Skeletal muscle satellite cell (primary cell): ENCODE measurements around the gene HOXA5.
A peak's percentile ranks its signal among the peaks of the same experiment; 100 is the strongest.

Experiments
- H3K27me3 ChIP-seq: 2 replicates; pipeline ENCODE4 v1.7.0; 2013; ENCODE audit warnings: low read length; ENCODE audit not compliant: control insufficient read depth, insufficient read depth
- H3K36me3 ChIP-seq: 2 replicates; pipeline ENCODE4 v1.7.0; 2013; ENCODE audit warnings: mild to moderate bottlenecking, control low read depth, low read length; ENCODE audit not compliant: insufficient read depth
- H3K4me1 ChIP-seq: 2 replicates; pipeline ENCODE4 v1.7.0; 2013; ENCODE audit warnings: low read length; ENCODE audit not compliant: control insufficient read depth, insufficient read depth
- H3K4me2 ChIP-seq: 2 replicates; pipeline ENCODE4 v1.7.0; 2013; ENCODE audit warnings: mild to moderate bottlenecking, low read length
- H3K4me3 ChIP-seq: 2 replicates; pipeline ENCODE4 v1.7.0; 2013; ENCODE audit warnings: low read length
- H3K9ac ChIP-seq: 2 replicates; pipeline ENCODE4 v1.7.0; 2013; ENCODE audit warnings: mild to moderate bottlenecking, low read depth, low read length, moderate library complexity
- H3K9me3 ChIP-seq: replicated peaks from 2 replicates; pipeline ENCODE4 v1.7.0; 2013; ENCODE audit warnings: mild to moderate bottlenecking, control low read depth, low read length

The HOXA5 gene

GRCh38 chr7:27154369-27154768 is 10.9 kb upstream of the HOXA5 start:
- Histone ChIP-seq H3K4me1 (peaks cover 40% of the 10 kb centered on the region), H3K27me3 (no peaks in the 10 kb centered on the region), H3K4me3 (no peak overlapping the region), H3K9ac (no peak overlapping the region), H3K4me2 (peak overlapping the region; percentile 87), H3K9me3 (no peaks in the 10 kb centered on the region), H3K36me3 (no peaks in the 10 kb centered on the region)

GRCh38 chr7:27153526-27153925 is 10.0 kb upstream of the HOXA5 start:
- no peak overlapping the region for H3K4me3 ChIP-seq
- peak overlapping the region; percentile 98 for H3K4me2 ChIP-seq
- H3K36me3 ChIP-seq: no peaks in the 10 kb centered on the region
- peaks cover 49% of the 10 kb centered on the region for H3K4me1 ChIP-seq
- no peaks in the 10 kb centered on the region for H3K9me3 ChIP-seq
- no peaks in the 10 kb centered on the region for H3K27me3 ChIP-seq
- H3K9ac ChIP-seq: no peak overlapping the region

- Histone ChIP-seq H3K4me1 (peaks cover 55% of the 10 kb centered on the region), H3K27me3 (no peaks in the 10 kb centered on the region), H3K9ac (peak overlapping the region; percentile 89)
Measured at GRCh38 chr7:27152816-27153442, 9.4 kb upstream of the HOXA5 start.

GRCh38 chr7:27151931-27152815 is 8.7 kb upstream of the HOXA5 start, which contains the start of gene HOXA3:
HOXA3 (minus strand) TSS chr7:27152583; CDS start chr7:27110640, 41,943 bp downstream.
- Histone ChIP-seq H3K4me3 (peak within 1 kb of the TSS; percentile 83), H3K9me3 (no peaks in the 10 kb centered on the region), H3K4me1 (peaks cover 60% of the 10 kb centered on the region), H3K36me3 (no peaks in the 10 kb centered on the region), H3K9ac (peak within 1 kb of the TSS; percentile 89), H3K4me2 (peak within 1 kb of the TSS; percentile 98), H3K27me3 (no peaks in the 10 kb centered on the region)

More at GRCh38 chr7:27152816-27153442, 9.4 kb upstream of the HOXA5 start:
- no peaks in the 10 kb centered on the region for H3K36me3 ChIP-seq
- H3K4me3 ChIP-seq: peak overlapping the region; percentile 83
- no peaks in the 10 kb centered on the region for H3K9me3 ChIP-seq
- peak overlapping the region; percentile 98 for H3K4me2 ChIP-seq

GRCh38 chr7:27151341-27151930 is 8.0 kb upstream of the HOXA5 start:
- Histone ChIP-seq H3K9ac (peak overlapping the region; percentile 89), H3K27me3 (no peaks in the 10 kb centered on the region), H3K9me3 (no peaks in the 10 kb centered on the region), H3K36me3 (peaks cover 4% of the 10 kb centered on the region), H3K4me1 (peaks cover 60% of the 10 kb centered on the region), H3K4me3 (peak overlapping the region; percentile 83), H3K4me2 (peak overlapping the region; percentile 98)

GRCh38 chr7:27150568-27151340 is 7.3 kb upstream of the HOXA5 start:
- no peaks in the 10 kb centered on the region for H3K9me3 ChIP-seq
- peaks cover 11% of the 10 kb centered on the region for H3K36me3 ChIP-seq
- peaks cover 60% of the 10 kb centered on the region for H3K4me1 ChIP-seq
- peak overlapping the region; percentile 89 for H3K9ac ChIP-seq
- H3K27me3 ChIP-seq: no peaks in the 10 kb centered on the region
- H3K4me3 ChIP-seq: peak overlapping the region; percentile 83
- H3K4me2 ChIP-seq: peak overlapping the region; percentile 98

GRCh38 chr7:27149842-27150567 is 6.5 kb upstream of the HOXA5 start:
- Histone ChIP-seq H3K27me3 (no peaks in the 10 kb centered on the region), H3K4me1 (peaks cover 54% of the 10 kb centered on the region), H3K4me3 (peak overlapping the region; percentile 83), H3K36me3 (peaks cover 18% of the 10 kb centered on the region), H3K9ac (peak overlapping the region; percentile 89), H3K9me3 (no peaks in the 10 kb centered on the region), H3K4me2 (peak overlapping the region; percentile 98)

GRCh38 chr7:27148756-27149641 is 5.5 kb upstream of the HOXA5 start:
- H3K9me3 ChIP-seq: no peaks in the 10 kb centered on the region
- H3K27me3 ChIP-seq: no peaks in the 10 kb centered on the region
- peak overlapping the region; percentile 89 for H3K9ac ChIP-seq
- peak overlapping the region; percentile 72 for H3K4me3 ChIP-seq
- peaks cover 52% of the 10 kb centered on the region for H3K4me1 ChIP-seq
- peaks cover 28% of the 10 kb centered on the region for H3K36me3 ChIP-seq
- H3K4me2 ChIP-seq: peak overlapping the region; percentile 98

- Histone ChIP-seq H3K4me3 (peak overlapping the region; percentile 72), H3K4me1 (peaks cover 45% of the 10 kb centered on the region)
Measured at GRCh38 chr7:27148031-27148755, 4.7 kb upstream of the HOXA5 start.

More at GRCh38 chr7:27148031-27148755, 4.7 kb upstream of the HOXA5 start:
- H3K4me2 ChIP-seq: peak overlapping the region; percentile 98
- peaks cover 30% of the 10 kb centered on the region for H3K36me3 ChIP-seq
- peak overlapping the region; percentile 89 for H3K9ac ChIP-seq
- H3K9me3 ChIP-seq: no peaks in the 10 kb centered on the region
- H3K27me3 ChIP-seq: no peaks in the 10 kb centered on the region
